ENCODE results near the gene ANKRD10.

DNA sequence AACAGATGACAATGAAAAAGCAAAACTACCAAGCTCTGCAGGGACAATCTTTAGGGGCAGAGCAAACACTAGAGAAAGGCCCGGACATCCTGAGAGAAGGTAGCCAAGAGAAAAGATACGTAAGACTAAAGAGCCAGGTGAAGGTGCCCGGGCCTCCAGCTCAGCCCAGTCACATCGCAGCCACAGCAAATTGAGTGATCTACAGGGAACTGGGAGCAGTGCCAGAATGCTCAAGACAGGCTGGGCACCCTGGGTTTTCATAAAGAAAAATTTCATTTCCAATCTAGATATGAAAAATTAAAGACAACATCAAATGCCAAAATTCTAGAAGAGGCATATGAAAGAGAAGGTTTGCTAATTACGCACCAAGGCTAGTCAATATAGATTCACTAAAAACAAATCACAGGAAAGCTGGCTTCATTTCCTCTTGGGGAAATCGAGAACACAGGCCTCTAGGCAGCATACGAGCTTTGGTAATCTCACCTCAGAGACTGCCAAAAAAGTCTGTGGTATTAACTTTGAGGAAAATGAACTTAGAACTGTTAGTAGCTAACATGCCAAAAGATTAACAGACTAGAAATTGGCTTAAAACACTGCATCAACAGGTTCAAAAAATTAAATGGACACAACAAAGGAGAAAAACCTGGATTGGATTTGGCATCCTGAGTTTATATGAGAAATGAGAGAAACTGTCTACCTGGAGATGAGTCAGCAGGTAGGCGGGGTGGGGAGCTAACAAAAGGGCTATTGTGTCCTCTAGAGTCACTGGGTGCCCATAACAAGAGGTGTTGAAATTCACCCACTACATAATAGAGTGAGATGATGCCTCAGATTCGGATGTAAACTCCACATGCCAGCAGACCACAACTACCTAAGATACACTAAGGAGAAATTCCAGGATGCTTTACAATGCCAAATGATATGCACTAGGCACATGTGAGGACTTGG, 6.6 kb downstream of the ANKRD10 start:
- TF ChIP-seq CTCF (IDR thresholded peaks at IDR 0.05) = no peak
- TF ChIP-seq OVOL2 (CRISPR knock-in tag; IDR thresholded peaks at IDR 0.05; ENCODE audit: borderline replicate concordance) = no peak
